Stimulated activated CD4-positive, alpha-beta T cell treated with anti-CD3 and anti-CD28 coated beads, Interleukin-1b, Interleukin-23, amount 100 ng/mL, for 1 hour (primary cell): Measurements from ENCODE around the gene WDR53.
"Not testable (repeated sequence)": the region's sequence is repeated elsewhere in the genome, so short reads cannot be mapped to it uniquely, and the experiment has no call there.

ENCODE experiments used
- DNase-seq, 2 donors: peaks; one replicate each; pipeline ENCODE4 v3.0.0-alpha.2; 2020; ENCODE audit warnings: low read depth in 2 of 2

WDR53 gene

DNA sequence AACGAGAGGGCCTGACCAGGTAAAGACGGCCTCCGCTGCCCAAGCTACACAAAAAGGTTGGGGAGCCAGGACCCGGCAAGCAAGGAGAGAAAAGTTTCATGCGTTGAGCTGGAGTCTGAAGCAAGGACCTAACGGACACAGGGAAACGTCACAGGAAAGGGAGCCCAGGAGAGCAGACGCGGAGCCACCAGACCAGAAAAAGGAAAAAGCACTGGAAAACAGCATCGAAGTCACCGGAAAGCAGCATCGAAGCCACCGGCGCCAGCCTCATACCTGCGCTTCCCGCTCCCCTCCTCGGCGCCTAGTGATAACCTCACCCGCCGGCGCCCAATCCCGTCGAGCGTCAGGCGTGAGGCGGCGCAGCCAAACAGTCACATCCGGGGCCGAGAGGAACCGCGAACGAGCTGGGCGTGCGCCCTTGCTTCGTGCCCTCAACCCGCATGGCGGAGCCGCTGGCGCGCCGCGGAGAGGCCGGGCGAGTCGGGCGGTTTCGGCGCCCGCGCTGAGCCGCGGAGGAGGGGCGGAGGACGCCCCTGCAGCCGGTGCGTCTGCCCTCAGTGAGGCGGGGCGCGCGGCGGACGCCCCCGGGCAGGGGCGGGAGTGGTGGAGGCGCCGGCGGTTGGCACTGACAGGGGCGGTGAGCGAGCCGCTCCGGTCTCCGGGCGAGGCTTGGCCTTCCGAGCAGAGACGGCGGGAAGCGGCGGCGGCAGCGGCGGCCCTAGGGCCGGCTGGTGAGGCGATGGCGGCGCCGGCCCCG, at the start of gene WDR53, which contains the start of gene FBXO45:
Gene WDR53, minus strand, starts transcription at position 309 of the 757 bp plus-strand sequence. CDS start 7,079 bp downstream, outside the sequence.
Gene FBXO45, plus strand, starts transcription at position 415 of the 757 bp plus-strand sequence. Its CDS starts 325 bp downstream, at position 740.
- peak; percentile 82 to 87 for DNase-seq

DNA sequence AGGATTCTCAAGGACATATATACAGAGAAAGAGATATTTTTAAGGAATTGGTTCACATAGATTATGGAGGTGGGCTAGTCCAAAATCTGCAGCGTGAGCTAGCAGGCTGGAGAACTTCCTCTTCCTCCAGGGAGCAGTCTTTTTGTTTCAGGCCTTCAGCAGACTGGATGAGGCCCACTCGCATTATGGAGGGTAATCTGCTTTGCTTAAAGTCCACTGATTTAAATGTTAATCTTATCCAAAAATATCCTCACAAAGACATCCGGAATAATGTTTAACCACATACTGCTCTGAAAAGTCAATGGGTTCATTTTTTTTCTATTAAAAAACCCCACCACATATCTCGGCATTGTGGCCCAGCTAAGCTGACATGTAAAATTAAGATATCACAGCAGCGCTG, 48.9 kb upstream of the WDR53 start:
- DNase-seq, result no peak

DNA sequence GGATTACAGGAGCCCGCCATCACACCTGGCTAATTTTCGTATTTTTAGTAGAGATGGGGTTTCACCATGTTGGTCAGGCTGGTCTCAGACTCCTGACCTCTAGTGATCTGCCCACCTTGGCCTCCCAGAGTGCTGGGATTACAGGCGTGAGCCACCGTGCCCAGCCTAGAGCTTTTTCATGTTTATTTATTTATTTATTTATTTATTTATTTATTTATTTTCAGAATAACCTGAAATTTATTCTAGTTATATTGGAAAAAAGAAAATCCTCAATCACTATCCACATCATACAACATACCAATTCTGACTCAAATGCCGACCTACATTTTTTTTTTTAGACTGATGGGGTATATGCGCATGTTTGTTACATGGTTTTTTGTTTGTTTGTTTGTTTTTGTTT, 46.9 kb upstream of the WDR53 start:
- not testable (repeated sequence) for DNase-seq

DNA sequence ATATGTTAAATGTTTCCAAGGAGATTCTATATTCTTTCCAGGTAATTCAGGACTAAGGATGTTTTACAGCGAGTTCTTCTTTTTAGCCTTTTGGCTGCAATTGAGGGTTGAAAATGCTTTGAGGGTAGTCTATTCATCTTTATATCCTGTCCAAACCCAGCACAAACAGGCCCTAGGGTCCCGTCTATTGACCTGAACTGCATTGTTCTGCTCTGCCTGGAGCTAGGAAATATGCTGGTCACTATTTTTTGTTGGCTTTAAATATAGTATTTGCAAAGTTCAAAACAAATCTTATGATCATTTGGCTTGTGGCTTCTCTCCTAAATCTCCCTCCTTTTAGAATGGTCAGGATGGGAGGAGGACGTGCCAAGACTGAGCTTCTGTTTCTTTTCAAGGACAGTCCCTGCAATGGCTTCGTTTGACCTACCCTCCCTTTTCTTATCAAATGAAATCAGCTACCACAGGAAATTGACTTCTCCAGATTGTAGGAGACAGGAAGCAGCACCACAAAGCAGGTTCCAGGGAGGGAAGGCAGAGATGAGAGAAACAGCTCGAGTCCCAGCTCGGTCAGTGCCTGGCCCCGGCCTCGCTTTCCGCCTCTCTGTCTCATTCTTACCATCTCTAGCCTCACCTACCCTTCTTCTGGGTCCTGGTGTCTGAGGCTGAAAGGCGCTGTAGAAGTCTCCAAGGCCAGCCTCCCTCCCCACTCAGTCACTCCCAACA, 43.6 kb upstream of the WDR53 start:
- no peak for DNase-seq

DNA sequence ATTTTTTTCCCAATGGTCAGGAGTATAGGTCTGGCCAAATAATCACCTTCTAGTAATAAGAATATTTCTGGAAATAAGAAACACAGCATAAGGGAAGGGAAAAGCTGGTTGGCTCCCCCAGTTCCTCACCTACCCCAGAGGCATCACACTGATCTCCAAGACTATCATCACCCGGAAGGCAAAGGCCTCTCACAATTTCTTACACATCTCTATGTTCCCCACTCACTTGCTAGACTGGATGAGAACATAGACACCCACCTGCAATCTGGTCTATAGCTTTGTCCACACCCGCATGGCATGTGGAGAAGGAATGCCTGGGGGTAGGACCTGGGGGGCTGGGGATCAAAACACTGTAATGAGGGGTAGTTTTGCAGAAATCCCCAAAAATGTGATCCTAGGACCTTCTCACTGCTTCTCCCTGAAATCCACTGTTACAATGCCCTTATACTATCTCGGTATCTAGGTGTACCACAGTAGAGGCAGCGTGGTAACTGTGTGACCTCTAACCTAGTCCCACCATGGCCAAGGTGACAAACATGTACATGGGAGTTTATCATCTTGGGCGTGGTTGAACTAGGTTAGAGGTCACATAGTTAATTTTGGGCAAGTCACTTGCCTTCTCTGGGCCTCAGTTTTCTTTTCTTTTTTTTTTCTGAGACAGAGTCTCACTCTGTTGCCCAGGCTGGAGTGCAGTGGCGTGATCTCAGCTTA, 41.6 kb upstream of the WDR53 start:
- no peak for DNase-seq

DNA sequence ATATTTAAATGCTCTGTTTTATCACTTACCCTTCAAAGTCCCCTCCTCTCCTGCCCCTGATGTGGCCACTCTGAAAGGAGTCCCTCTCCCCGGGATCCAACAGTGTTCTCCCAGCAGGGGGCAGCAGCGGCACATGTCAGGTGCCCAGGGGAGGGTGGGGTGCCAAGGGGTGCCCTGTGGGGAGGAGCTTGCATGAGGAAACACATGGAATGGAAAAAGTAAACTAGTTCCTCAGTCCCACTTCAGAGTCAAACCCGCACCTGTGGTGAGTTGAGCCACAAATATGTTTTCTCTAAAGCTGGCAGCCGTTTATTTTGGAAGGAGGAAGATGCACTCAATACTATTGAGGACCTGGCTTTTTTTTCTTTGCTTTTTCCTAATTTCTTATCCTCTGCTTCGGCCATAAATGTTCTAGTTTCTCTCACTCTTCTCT, 41.0 kb upstream of the WDR53 start:
- peak; percentile 88 to 96 for DNase-seq

DNA sequence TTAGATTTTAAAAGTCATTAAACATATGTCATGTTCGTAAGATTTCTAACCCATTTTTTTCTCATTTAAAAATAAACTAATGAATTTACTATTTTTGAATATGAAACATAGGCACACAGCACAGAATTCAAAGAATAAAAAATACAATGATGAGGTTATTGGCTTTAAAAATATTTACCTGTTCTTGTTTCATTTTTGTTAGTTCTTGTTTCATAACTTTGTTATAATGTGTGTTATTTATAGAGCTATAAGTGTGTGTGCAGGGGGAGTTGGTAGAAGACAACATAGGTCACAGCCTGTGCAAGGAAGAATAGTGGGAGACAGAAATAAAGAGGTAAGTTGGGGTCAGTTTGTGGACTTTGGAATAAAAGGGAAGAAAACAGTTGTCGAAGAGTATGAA, 40.3 kb upstream of the WDR53 start:
- DNase-seq, result no peak

DNA sequence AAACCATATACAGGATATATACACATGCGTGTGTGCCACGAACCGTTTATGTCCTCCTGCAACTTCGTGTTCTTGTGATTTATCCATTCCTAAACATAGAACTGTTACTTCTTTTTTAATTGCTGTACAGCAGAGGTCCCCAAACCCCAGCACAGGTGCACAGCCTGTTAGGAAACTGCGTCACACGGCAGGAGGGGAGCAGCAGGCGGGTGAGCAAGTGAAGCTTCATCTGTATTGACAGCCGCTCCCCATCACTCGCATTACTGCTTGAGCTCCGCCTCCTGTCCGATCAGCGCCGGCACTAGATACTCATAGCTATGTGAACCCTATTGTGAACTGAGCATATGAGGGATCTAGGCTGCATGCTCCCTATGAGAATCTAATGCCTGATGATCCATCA, 36.2 kb upstream of the WDR53 start:
- DNase-seq, result peak in 1 of 2 donors; percentile 38

DNA sequence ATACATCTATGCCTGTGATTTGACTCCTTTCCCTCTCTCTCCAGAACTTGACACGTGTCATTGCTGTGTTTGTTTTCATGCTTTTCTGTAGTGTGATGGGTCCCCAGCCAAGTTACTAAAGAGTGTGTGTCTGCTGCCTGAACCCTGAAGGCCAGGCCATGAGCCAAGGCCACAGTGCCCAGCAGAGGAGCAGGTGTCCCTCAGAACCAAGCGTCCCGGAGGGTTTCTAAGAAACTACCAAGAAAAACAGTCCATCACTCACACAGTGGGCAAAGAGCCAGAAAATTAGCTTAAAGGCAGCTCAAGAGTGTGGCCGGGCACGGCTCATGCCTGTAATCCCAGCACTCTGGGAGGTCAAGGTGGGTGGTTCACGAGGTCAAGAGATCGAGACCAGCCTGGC, 35.3 kb upstream of the WDR53 start:
- DNase-seq, result no peak

DNA sequence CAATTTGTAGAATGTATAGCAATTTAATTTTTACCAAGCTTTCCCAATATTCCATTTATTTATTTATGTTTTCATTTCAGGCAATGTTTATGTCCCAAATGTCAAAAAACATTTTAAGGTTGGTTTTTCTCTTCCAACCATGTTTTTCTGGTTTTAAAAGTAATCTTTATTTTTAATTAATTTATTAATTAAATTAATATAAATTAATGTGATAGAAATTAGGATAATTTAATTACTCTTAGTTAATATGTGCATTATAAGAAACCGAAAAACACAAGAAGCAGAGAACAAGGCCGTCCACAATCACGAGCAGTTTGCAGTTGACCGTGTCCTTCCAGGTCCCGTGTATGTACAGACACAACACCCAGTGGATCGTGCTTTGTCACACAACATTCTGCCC, 34.3 kb upstream of the WDR53 start:
- DNase-seq, result no peak

DNA sequence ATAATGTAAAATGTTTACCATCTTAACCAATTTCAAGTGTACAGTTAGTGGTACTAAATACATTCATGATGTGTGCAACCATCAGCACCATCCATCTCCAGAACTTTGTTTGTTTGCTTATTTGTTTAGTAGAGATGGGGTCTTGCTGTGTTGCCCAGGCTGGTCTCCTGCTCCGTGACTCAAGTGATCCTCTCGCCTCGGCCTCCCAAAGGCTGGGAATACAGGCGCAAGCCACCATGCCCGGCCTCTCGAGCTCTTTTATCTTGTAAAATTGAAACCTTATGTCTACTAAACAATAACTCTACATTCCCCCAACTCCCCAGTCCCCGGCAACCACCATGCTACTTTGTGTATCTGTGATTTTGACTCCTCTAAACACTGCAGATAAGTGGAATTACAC, 32.0 kb upstream of the WDR53 start:
- no peak for DNase-seq

DNA sequence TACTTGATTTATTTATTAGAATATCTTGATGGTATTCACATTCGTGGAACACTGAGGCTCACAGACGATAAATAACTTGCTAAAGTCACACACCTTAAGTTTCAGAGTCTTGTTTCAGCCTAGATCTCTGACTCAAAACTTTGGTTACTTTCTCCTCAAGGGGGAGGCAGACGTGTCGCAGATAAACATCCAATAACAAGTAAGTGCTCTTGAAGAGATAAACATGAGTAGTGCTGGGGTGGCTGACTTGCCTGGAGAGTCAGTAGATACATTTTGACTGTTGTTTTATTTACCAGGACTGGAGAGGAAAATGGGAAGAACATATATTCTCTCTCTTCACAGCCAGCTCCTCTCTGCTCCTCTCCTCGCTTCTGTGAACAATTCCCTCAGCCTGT, 31.4 kb upstream of the WDR53 start:
- DNase-seq, result no peak

DNA sequence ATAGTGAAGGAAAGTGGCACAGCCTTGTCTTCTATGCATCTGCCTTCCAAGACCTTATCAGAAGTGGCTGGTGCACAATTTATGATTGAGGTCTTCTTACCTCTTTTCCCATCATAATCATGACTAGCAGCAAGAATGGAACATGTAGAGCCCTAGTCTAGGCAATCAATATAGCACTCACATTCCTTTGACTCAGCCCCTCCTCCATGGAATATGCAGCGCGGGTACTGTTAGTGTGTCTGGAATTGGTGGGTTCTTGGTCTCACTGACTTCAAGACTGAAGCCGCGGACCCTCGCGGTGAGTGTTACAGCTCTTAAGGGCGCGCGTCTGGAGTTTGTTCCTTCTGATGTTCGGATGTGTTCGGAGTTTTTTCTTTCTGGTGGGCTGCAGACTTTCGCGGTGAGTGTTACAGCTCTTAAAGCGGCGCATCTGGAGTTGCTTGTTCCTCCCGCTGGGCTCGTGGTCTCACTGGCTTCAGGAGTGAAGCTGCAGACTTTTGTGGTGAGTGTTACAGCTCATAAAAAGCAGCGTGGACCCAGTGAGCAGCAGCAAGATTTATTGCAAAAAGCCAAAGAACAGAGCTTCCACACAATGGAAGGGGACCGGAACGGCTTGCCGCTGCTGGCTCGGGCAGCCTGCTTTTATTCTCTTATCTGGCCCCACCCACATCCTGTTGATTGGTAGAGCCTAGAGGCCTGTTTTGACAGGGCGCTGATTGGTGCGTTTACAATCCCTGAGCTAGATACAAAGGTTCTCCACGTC, 29.8 kb upstream of the WDR53 start:
- not testable (repeated sequence) for DNase-seq

DNA sequence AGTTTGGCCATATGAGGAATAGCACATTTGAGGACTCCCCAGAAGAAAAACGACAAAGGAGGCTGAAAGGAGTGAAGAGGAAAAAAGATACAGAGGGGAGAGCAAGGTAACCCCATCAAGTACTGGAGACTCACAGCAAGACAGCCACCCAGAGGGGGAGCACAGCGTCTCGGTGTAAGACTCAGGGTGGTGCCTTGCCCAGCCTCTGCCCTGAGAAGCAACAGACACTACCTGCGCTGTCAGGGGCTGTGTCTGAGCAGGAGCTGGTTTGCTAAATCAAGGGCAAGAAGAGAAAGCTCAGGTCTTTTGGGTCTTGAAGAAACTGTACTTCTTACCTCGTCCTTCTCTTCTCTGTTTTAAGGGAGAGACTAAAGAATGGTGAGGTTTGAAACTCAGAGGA, 28.0 kb upstream of the WDR53 start:
- no peak for DNase-seq

DNA sequence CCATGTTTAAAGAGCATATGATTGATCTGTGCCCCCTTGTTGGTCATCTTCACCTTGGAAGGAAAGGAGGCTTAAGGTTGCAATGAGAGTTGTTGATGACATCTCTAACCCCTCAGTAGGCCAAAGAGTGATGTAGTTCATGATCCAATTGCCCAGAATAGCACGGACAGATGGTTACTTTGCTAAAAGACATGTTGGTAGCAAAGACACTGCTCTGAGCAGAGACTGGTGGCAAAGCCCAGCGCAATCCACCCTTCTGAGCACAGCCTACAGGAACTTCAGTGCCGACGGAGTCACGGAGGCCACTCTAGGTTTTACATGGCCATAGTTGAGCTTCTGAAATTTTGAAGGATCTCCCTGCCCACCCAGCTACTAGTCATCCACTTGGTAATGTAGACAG, 21.9 kb upstream of the WDR53 start:
- DNase-seq, result no peak

DNA sequence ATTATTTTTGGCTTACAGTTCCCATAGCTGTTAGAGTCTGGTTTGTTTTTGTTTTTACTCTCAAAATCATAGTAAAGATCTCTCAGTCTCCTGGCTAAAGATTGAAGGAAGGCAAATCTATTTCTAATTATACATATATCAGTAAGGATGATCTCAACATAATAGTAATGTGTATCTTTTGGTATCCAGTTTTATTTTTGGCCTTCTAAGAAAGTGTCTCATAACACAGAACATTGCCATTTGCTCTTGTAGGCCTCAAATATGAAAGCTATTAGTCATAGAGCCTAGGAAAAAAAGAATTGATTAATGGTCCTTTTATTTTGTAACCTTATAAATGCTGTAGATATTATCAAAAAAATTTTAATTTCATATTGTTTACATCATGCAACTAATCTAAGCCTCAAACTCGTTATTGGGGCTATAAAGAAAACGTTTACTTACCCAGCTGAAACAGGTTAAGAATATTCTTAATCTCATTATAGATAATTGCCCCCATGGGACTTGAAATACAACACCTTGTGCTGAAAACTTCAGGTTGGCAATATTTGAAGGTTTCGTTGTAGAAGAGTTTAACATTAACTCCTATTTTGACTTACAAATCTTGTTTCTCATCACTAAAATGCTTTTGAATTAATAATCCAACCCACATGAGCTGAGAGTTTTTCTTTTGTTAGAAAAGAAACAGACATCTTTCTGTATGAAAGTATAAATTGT, 16.8 kb upstream of the WDR53 start:
- no peak for DNase-seq

DNA sequence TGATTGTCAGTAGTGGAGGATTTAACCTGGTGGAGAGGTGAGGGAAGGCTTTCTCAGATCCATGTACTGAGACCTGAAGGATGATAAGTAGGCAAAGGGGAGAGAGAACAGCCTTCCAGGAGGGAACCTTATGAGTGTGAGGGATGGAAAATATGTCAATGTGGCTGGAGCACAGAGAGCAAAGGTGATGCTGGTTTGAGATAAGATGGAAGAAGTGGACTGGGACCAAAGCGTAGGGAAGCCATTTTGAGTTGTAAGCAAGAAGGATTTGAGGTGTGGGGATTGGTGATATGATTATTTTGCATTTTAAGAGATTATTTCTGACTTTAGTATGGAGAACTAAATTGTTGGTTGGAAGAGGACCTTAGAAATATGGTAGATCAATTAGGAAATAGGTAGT, 4.0 kb upstream of the WDR53 start:
- DNase-seq, result no peak

DNA sequence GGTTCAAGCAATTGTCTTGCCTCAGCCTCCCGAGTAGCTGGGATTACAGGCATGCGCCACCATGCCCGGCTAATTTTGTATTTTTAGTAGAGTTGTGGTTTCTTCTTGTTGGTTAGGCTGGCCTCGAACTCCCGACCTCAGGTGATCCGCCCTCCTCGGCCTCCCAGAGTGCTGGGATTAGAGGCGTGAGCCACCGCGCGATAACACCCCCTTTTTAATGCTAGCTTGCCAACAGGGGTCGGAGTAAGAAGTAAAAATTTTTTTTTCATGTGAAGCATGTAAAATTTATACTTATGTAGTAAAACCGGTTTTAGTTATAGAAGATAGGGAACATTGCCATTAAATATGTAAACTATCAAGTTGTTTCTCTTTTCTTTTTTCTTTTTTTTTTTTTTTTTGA, 2.0 kb upstream of the WDR53 start:
- DNase-seq, result not testable (repeated sequence)

DNA sequence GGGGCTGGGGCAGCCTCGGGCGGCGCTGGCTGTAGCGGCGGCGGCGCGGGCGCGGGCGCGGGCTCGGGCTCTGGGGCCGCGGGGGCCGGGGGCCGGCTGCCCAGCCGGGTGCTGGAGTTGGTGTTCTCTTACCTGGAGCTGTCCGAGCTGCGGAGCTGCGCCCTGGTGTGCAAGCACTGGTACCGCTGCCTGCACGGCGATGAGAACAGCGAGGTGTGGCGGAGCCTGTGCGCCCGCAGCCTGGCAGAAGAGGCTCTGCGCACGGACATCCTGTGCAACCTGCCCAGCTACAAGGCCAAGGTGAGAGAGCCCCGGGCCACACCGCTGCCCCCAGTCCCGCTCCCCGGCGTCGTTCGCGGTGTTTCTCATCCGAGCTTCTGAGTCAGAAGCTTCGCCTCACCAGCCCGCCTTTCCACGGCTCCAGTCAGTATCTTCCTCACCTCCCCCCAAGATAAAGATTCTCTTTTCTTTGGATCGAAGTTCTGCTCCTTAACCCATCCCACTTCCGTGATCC, 706 bp upstream of the WDR53 start:
- peak in 1 of 2 donors; percentile 12 for DNase-seq

DNA sequence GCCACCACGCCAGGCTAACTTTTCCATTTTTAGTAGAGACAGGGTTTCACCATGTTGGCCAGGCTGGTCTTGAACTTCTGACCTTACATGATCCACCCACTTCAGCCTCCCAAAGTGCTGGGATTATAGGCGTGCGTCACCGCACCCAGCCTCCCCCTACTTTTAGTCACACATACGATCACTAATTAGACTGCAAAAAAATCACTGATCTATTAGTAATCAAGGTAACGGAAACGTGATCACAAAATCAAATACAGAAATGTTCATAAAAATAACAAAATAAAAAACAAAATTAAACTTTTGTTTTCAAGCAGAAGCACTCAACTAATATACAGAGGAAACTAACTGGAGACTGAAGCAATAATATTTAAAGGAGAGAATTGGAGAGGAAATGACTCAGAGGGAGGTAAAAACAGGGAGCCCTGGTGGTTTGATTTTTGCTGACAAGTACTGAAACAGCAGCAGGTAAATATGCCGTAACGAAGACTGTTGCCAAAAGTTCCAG, 4.6 kb downstream of the WDR53 start:
- DNase-seq, result no peak

DNA sequence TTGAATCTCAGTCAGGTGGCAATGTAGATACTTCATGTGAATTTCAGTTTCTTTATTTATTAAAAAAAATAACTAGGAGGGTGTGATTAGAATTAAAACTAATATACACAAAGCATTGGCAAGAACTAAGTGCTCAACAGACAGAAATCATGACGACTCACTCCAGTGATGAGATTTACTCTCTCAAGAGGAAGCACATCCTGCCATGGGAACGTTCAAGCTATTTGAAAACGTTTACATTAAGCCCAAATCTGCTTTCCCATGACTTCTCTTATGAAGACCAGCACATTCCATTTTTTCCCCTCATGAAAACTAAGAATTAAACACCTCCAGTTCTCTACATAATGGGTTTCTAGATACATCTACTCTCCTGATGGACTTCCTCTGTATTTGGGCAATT, 8.5 kb downstream of the WDR53 start:
- no peak for DNase-seq
